NB4 (cell line): Measurements from ENCODE around the gene MAD1L1.

Source experiments
- DNase-seq: peaks from one replicate; pipeline ENCODE4 v3.0.0; 2010; ENCODE audit warnings: low read depth
- H3K4me3 ChIP-seq: one replicate; pipeline ENCODE4 v1.5.1; 2011; ENCODE audit warnings: mild to moderate bottlenecking, low read depth, low read length, moderate library complexity
- CTCF ChIP-seq: IDR thresholded peaks from one replicate; pipeline ENCODE4 v1.5.1; 2012; ENCODE audit warnings: low read depth, low read length
- MAX ChIP-seq: IDR thresholded peaks from 2 replicates; pipeline ENCODE4 v1.6.1; 2011; ENCODE audit warnings: low read depth, low read length
- MYC ChIP-seq: IDR thresholded peaks from 2 replicates; pipeline ENCODE4 v1.6.1; 2011; ENCODE audit warnings: low read depth, low read length
- POLR2A ChIP-seq: IDR thresholded peaks from 2 replicates; pipeline ENCODE4 v1.6.1; 2011; ENCODE audit warnings: mild to moderate bottlenecking; ENCODE audit not compliant: insufficient read length; ENCODE audit errors: extremely low read depth

MAD1L1 gene

GRCh38 chr7:1915956-1916600, 316.7 kb downstream of the MAD1L1 start:
- peak; percentile 50 for DNase-seq
- TF ChIP-seq CTCF (no peak), MAX (no peak), POLR2A (no peak), MYC (no peak)
- H3K4me3 ChIP-seq: no peak overlapping the region

GRCh38 chr7:1915326-1915725, 317.4 kb downstream of the MAD1L1 start:
- TF ChIP-seq CTCF (no peak), MAX (no peak), POLR2A (no peak), MYC (no peak)
- H3K4me3 ChIP-seq: no peak overlapping the region
- DNase-seq: no peak

GRCh38 chr7:1914743-1915142, 318.0 kb downstream of the MAD1L1 start:
- TF ChIP-seq MAX: no peak
- no peak for TF ChIP-seq MYC
- no peak for TF ChIP-seq CTCF
- TF ChIP-seq POLR2A: no peak
- no peak overlapping the region for H3K4me3 ChIP-seq
- DNase-seq: no peak

GRCh38 chr7:1914321-1914720, 318.4 kb downstream of the MAD1L1 start:
- no peak overlapping the region for H3K4me3 ChIP-seq
- no peak for TF ChIP-seq POLR2A
- TF ChIP-seq CTCF: no peak
- no peak for DNase-seq

GRCh38 chr7:1913466-1914282, 319.1 kb downstream of the MAD1L1 start:
- H3K4me3 ChIP-seq: no peak overlapping the region
- TF ChIP-seq CTCF (no peak), POLR2A (no peak)
- DNase-seq: no peak
